ENCODE measurements around the gene CENPU. TPM values are rescaled to one million over a fixed set of nuclear protein-coding genes. Genes with fewer than 3 reads are reported as not detected.
A peak's percentile ranks its signal among the peaks of the same experiment; 100 is the strongest.

CENPU gene
- total and polyA plus RNA-seq, 2 of the 13 experiments (the other 11 are each of a cell fraction or from before 2014, with no cell fraction given), result 11.7 to 35.8 TPM

- peak; percentile 86 for DNase-seq (ENCODE audit: low spot score)
- intact Hi-C loops (cut with micrococcal nuclease; ENCODE audit: unreplicated experiment), result loop anchor here (2.0 to 10.0 kb wide), 4 partner anchors 22 to 384 kb away; partner anchors contain the start of gene IRF2
- TF ChIP-seq TEAD2 (CRISPR knock-in tag; IDR thresholded peaks at IDR 0.05) (no peak), ZNF121 (CRISPR knock-in tag; IDR thresholded peaks at IDR 0.05) (peak; percentile 24; the same call in 1 of the 2 replicates), CREB1 (IDR thresholded peaks at IDR 0.05) (no peak), CREB1 (CRISPR knock-in tag; IDR thresholded peaks at IDR 0.05) (no peak), ZBTB26 (CRISPR knock-in tag; IDR thresholded peaks at IDR 0.05; ENCODE audit: borderline replicate concordance) (no peak), GPN1 (CRISPR knock-in tag; IDR thresholded peaks at IDR 0.05; ENCODE audit: borderline replicate concordance) (no peak), ZSCAN9 (CRISPR knock-in tag; IDR thresholded peaks at IDR 0.05; ENCODE audit: borderline replicate concordance) (no peak; the same call in 1 of the 2 replicates), ZFP91 (CRISPR knock-in tag; IDR thresholded peaks at IDR 0.05; ENCODE audit: borderline replicate concordance) (peak; percentile 58; the same call in 1 of the 2 replicates), TP53 (CRISPR knock-in tag; conservative IDR thresholded peaks at IDR 0.05) (0 out of 2 replicates have a peak, but pooled peaks have one; percentile 35), STAG1 (CRISPR knock-in tag; IDR thresholded peaks at IDR 0.05) (peak; percentile 46), MAZ (IDR thresholded peaks at IDR 0.05; ENCODE audit: borderline replicate concordance, low read depth, low read length) (no peak; the same call in 1 of the 2 replicates), MAZ (CRISPR knock-in tag; IDR thresholded peaks at IDR 0.05; ENCODE audit: low read depth) (peak; percentile 45; the same call in 1 of the 2 replicates), ZNF792 (CRISPR knock-in tag; IDR thresholded peaks at IDR 0.05) (0 out of 2 replicates have a peak, but pooled peaks have one; percentile 49), ARID2 (CRISPR knock-in tag; IDR thresholded peaks at IDR 0.05; ENCODE audit: borderline replicate concordance) (no peak), ZNF441 (CRISPR knock-in tag; IDR thresholded peaks at IDR 0.05; ENCODE audit: borderline replicate concordance) (peak; percentile 68; the same call in 1 of the 2 replicates), GTF3A (CRISPR knock-in tag; conservative IDR thresholded peaks at IDR 0.05) (no peak), PITX1 (CRISPR knock-in tag; IDR thresholded peaks at IDR 0.05) (no peak), ZSCAN21 (CRISPR knock-in tag; IDR thresholded peaks at IDR 0.05; ENCODE audit: borderline replicate concordance) (no peak; the same call in 1 of the 2 replicates), EEA1 (CRISPR knock-in tag; IDR thresholded peaks at IDR 0.05; ENCODE audit: borderline replicate concordance) (no peak), ZBTB7A (CRISPR knock-in tag; IDR thresholded peaks at IDR 0.05) (no peak), ZNF777 (CRISPR knock-in tag; IDR thresholded peaks at IDR 0.05) (0 out of 2 replicates have a peak, but pooled peaks have one; percentile 4), SRSF1 (optimal IDR thresholded peaks at IDR 0.05; ENCODE audit: low read depth, low read length) (no peak), SAP130 (CRISPR knock-in tag; IDR thresholded peaks at IDR 0.05; ENCODE audit: low read depth) (peak; percentile 60)
Observed at GRCh38 chr4:184649026-184649970, 84.6 kb downstream of the CENPU start, which contains the start of the genes CASP3 and PRIMPOL. TSS of gene CASP3 (minus strand) at chr4:184649447. CDS start at chr4:184638453, 10,994 bp downstream. TSS of gene PRIMPOL (plus strand) at chr4:184649738. CDS start at chr4:184657141, 7,403 bp downstream.

More at GRCh38 chr4:184649026-184649970, 84.6 kb downstream of the CENPU start, which contains the start of the genes CASP3 and PRIMPOL:
- FAIRE-seq, result no peak
- in situ Hi-C loops (cut with HindIII; ENCODE audit: extremely low pct_ligation_motif_present, low pct_unique_long_range_greater_than_20kb), result no loop called here
- CTCF ChIA-PET (ENCODE audit: low intra/inter-chr PET ratio, low total read pairs), result no interaction called here
- WGBS (ENCODE audit: low lambda C conversion rate), result 1% methylated on average over 30 of the region's 90 CpGs
- H3K79me2 ChIP-seq (ENCODE audit: insufficient read depth, low read length), result peaks cover 54% of the 10 kb centered on the region
- peak within 1 kb of the TSS; percentile 96 for H2AFZ ChIP-seq (ENCODE audit: low read length)
- peak within 1 kb of the TSS; percentile 88 for H3K27ac ChIP-seq (ENCODE audit: extremely low read length, insufficient read depth, low read length)
- no peaks in the 10 kb centered on the region for H3K36me3 ChIP-seq (replicated peaks in 1 of 2; ENCODE audit: control insufficient read depth in 1 of 2, insufficient read depth in 2 of 2, low read length in 2 of 2)
- peak within 1 kb of the TSS; percentile 93 for H3K9ac ChIP-seq (ENCODE audit: insufficient read depth, low read depth, low read length)
- POLR2A ChIA-PET, result interaction anchor here (0.6 to 4.3 kb wide), 31 partner anchors 10 to 369 kb away, joined by 3 to 48 read pairs (median 4); partner anchors contain the start of genes CENPU and IRF2
- no peaks in the 10 kb centered on the region for H3K9me3 ChIP-seq (ENCODE audit: low read length)
- peak within 1 kb of the TSS; percentile 97 for H3K4me2 ChIP-seq (ENCODE audit: low read depth, low read length)
- ATAC-seq, result peak; percentile 89
- no TSS peak for BruUV-seq (replicated peaks)
- peaks cover 56% of the 10 kb centered on the region for H3K4me1 ChIP-seq (ENCODE audit: insufficient read depth, low read length)
- H3K27me3 ChIP-seq (ENCODE audit: control insufficient read depth in 1 of 2, insufficient read depth in 2 of 2, low read length in 2 of 2), result no peaks in the 10 kb centered on the region; a peak in 1 of 5 replicates
- peak within 1 kb of the TSS; percentile 87 to 92 (median 88) for H3K4me3 ChIP-seq (replicated peaks in 1 of 3; ENCODE audit: insufficient read depth in 1 of 3, low read depth in 2 of 3, low read length in 3 of 3)
- H4K20me1 ChIP-seq (ENCODE audit: insufficient read depth, low read length), result peaks cover 10% of the 10 kb centered on the region; the same call in 1 of the 2 replicates
